ENCODE results near the gene CPZ. TPM values are rescaled to one million over a fixed set of nuclear protein-coding genes. Genes with fewer than 3 reads are reported as not detected.

CPZ gene
- total and polyA plus RNA-seq, 2 of the 4 experiments (the other 2 are of a cell fraction), result 0.90 to 10.3 TPM

GRCh38 chr4:8543623-8544022, 48.9 kb upstream of the CPZ start:
- H4K20me1 ChIP-seq (ENCODE audit: insufficient read depth, low read length), result no peaks in the 10 kb centered on the region
- H3K14ac ChIP-seq (replicated peaks; ENCODE audit: low read depth, low read length), result no peak overlapping the region
- no peaks in the 10 kb centered on the region for H3K36me3 ChIP-seq (ENCODE audit: control insufficient read depth, insufficient read depth, low read length)
- H3K4ac ChIP-seq (ENCODE audit: low read depth, low read length), result no peak overlapping the region
- no peak overlapping the region for H3K23ac ChIP-seq (ENCODE audit: low read depth, low read length)
- no peak for DNase-seq
- H3K27ac ChIP-seq (ENCODE audit: insufficient read depth, low read length), result no peak overlapping the region
- no peak overlapping the region for H3K18ac ChIP-seq (ENCODE audit: low read depth, low read length)
- H3K9ac ChIP-seq (ENCODE audit: low read depth, low read length), result no peak overlapping the region
- in situ Hi-C loops (cut with MboI; ENCODE audit: low sequenced_read_pairs) (no loop called here), dilution Hi-C loops (cut with HindIII; ENCODE audit: low sequenced_read_pairs, unreplicated experiment) (no loop called here), intact Hi-C loops (cut with micrococcal nuclease) (no loop called here)
- H3K56ac ChIP-seq (ENCODE audit: extremely low read depth, insufficient read depth, low read length), result no peak overlapping the region
- H3K4me2 ChIP-seq (ENCODE audit: low read depth, low read length), result no peak overlapping the region
- H2AK9ac ChIP-seq (replicated peaks; ENCODE audit: low read depth, low read length, poor library complexity), result no peak overlapping the region
- no peak overlapping the region for H3K4me3 ChIP-seq (ENCODE audit: insufficient read depth, low read depth, low read length)
- H3K79me1 ChIP-seq (ENCODE audit: low read depth in 1 of 2, low read length in 2 of 2), result no peaks in the 10 kb centered on the region
- H4K8ac ChIP-seq (ENCODE audit: low read depth in 2 of 2, low read length in 2 of 2), result no peak overlapping the region
- no peak overlapping the region for H2BK15ac ChIP-seq (ENCODE audit: low read depth, low read length)
- TF ChIP-seq CHD1 (IDR thresholded peaks at IDR 0.05; ENCODE audit: low read depth, low read length) (no peak), BHLHE40 (IDR thresholded peaks at IDR 0.05; ENCODE audit: low read depth, low read length) (no peak), SMC3 (IDR thresholded peaks at IDR 0.05; ENCODE audit: low read depth, low read length) (no peak), CEBPB (IDR thresholded peaks at IDR 0.05; ENCODE audit: low read depth, low read length) (no peak), MXI1 (IDR thresholded peaks at IDR 0.05; ENCODE audit: borderline replicate concordance, low read depth, low read length) (no peak), RCOR1 (IDR thresholded peaks at IDR 0.05; ENCODE audit: insufficient replicate concordance, low read length) (no peak), MAZ (IDR thresholded peaks at IDR 0.05; ENCODE audit: borderline replicate concordance, low read depth, low read length) (no peak), RFX5 (IDR thresholded peaks at IDR 0.05; ENCODE audit: low read depth, low read length) (no peak), RAD21 (IDR thresholded peaks at IDR 0.05; ENCODE audit: low read length) (no peak), POLR2A (IDR thresholded peaks at IDR 0.05; ENCODE audit: low read depth, low read length) (no peak), ELK1 (IDR thresholded peaks at IDR 0.05; ENCODE audit: borderline replicate concordance, low read depth, low read length) (no peak), FOS (IDR thresholded peaks at IDR 0.05; ENCODE audit: low read depth, low read length) (no peak), MAFK (IDR thresholded peaks at IDR 0.05; ENCODE audit: low read depth, low read length) (no peak), USF2 (IDR thresholded peaks at IDR 0.05; ENCODE audit: low read depth, low read length) (no peak), NFE2L2 (IDR thresholded peaks at IDR 0.05; ENCODE audit: low read depth, low read length) (no peak)
- TF ChIP-seq, protein P1, sequence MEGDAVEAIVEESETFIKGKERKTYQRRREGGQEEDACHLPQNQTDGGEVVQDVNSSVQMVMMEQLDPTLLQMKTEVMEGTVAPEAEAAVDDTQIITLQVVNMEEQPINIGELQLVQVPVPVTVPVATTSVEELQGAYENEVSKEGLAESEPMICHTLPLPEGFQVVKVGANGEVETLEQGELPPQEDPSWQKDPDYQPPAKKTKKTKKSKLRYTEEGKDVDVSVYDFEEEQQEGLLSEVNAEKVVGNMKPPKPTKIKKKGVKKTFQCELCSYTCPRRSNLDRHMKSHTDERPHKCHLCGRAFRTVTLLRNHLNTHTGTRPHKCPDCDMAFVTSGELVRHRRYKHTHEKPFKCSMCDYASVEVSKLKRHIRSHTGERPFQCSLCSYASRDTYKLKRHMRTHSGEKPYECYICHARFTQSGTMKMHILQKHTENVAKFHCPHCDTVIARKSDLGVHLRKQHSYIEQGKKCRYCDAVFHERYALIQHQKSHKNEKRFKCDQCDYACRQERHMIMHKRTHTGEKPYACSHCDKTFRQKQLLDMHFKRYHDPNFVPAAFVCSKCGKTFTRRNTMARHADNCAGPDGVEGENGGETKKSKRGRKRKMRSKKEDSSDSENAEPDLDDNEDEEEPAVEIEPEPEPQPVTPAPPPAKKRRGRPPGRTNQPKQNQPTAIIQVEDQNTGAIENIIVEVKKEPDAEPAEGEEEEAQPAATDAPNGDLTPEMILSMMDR (conservative IDR thresholded peaks at IDR 0.05; ENCODE audit: low read depth, low read length), result no peak
- H4K5ac ChIP-seq (ENCODE audit: low read depth, low read length), result no peak overlapping the region
- H3K9me3 ChIP-seq (ENCODE audit: control insufficient read depth, insufficient read depth, low read length), result no peaks in the 10 kb centered on the region
- 80% methylated on average over 1 of the region's 10 CpGs; no CpG with 5 or more reads in 1 of the 2 experiments for WGBS, 2 experiments (ENCODE audit: extremely low coverage in 2 of 2, insufficient read length in 1 of 2)
- no peak overlapping the region for H2BK5ac ChIP-seq (ENCODE audit: low read depth, low read length, poor library complexity, severe bottlenecking)
- no peak overlapping the region for H4K91ac ChIP-seq (ENCODE audit: insufficient read depth, low read depth, low read length)
- peaks cover 6% of the 10 kb centered on the region; the same call in 1 of the 2 replicates for H3K27me3 ChIP-seq (ENCODE audit: control insufficient read depth, insufficient read depth, low read length)
- no peak overlapping the region for H2BK120ac ChIP-seq (ENCODE audit: low read depth, low read length)
- no peak overlapping the region for H2AFZ ChIP-seq (replicated peaks; ENCODE audit: low read length, poor library complexity)
- H2BK20ac ChIP-seq (ENCODE audit: low read depth, low read length), result no peak overlapping the region
- BruUV-seq (replicated peaks), result no TSS peak
- H2AK5ac ChIP-seq (ENCODE audit: low read depth, low read length), result no peak overlapping the region
- H3K4me1 ChIP-seq (ENCODE audit: control insufficient read depth, insufficient read depth, low read length), result peaks cover 2% of the 10 kb centered on the region; the same call in 1 of the 2 replicates
- no peak for ATAC-seq (ENCODE audit: low read depth)
- ChIA-PET CTCF (no interaction called here), POLR2A (ENCODE audit: unreplicated experiment) (no interaction called here)
- no peaks in the 10 kb centered on the region for H3K9me1 ChIP-seq (ENCODE audit: insufficient read depth, low read length)
